Liver (tissue), 3 donors: ENCODE data around the gene PANX1.

ENCODE experiments used
- EGR1 ChIP-seq, 2 donors: IDR thresholded peaks; 2 replicates each; pipeline ENCODE4 v1.6.1; 2016 to 2018; ENCODE audit warnings: antibody characterized with exemption in 2 of 2, low read depth in 2 of 2
- TF ChIP-seq, protein P1 (sequence below): fragments of 150-350 bp; IDR thresholded peaks from 2 replicates; pipeline ENCODE4 v1.5.1; 2017; ENCODE audit warnings: improper control_type of control experiment, low read depth, low read length; ENCODE audit not compliant: missing input control
- donor health status: healthy.
- donor health status: healthy.

DNA sequence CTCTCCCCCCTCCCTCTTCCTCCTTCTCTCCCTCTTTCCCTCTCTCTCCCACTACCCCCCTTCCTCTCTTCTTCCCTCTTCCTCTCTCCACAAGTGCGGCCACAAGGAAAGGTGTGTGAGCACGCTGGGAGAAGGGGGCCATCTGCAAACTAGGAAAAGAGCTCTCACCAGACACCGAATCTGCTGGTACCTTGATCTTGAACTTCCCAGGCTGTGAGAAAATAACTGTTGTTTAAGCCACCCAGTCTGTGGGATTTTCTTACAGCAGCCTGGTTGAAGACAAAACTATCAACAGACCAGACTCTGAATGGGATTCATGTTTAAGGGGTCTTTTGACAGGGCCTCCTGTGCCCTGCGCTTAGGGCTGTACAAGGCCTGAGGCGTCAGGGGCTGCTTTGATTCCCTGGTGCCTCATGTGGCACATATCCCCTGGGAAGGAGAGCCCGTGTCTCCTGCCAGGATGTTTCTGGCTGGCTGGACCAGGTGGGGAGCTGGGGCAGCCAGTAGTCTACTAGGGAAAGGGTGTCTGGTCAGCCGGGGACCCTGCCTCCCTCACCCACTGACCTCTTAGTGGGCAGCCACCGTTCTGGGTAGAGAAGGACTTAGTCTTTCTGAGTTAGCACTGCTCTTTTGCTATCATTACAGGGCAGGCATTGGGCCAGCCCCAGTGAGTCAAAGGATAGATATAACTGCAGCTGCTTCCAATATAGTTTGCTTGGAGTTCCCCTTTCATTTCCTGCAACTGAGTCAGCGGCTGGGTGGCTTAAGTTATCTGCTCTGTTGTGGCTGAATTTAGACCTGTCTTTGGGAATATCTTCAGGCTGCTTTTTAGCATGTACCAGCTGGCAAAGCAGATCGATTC lies 6.2 kb downstream of the PANX1 start:
- TF ChIP-seq, protein P1, sequence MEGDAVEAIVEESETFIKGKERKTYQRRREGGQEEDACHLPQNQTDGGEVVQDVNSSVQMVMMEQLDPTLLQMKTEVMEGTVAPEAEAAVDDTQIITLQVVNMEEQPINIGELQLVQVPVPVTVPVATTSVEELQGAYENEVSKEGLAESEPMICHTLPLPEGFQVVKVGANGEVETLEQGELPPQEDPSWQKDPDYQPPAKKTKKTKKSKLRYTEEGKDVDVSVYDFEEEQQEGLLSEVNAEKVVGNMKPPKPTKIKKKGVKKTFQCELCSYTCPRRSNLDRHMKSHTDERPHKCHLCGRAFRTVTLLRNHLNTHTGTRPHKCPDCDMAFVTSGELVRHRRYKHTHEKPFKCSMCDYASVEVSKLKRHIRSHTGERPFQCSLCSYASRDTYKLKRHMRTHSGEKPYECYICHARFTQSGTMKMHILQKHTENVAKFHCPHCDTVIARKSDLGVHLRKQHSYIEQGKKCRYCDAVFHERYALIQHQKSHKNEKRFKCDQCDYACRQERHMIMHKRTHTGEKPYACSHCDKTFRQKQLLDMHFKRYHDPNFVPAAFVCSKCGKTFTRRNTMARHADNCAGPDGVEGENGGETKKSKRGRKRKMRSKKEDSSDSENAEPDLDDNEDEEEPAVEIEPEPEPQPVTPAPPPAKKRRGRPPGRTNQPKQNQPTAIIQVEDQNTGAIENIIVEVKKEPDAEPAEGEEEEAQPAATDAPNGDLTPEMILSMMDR, result no peak
- TF ChIP-seq EGR1 (IDR thresholded peaks at IDR 0.05; ENCODE audit: low read depth in 2 of 2), result no peak
